NCI-H2171 treated with DMSO at 0.1 percent for 48 hours (cell line): Measurements from ENCODE around the gene UFSP1.
A peak's percentile ranks its signal among the peaks of the same experiment; 100 is the strongest.

Source experiments
- DNase-seq: peaks from one replicate; lab custom pipeline; 2025; lab: John Stamatoyannopoulos, UW

UFSP1 gene

DNA sequence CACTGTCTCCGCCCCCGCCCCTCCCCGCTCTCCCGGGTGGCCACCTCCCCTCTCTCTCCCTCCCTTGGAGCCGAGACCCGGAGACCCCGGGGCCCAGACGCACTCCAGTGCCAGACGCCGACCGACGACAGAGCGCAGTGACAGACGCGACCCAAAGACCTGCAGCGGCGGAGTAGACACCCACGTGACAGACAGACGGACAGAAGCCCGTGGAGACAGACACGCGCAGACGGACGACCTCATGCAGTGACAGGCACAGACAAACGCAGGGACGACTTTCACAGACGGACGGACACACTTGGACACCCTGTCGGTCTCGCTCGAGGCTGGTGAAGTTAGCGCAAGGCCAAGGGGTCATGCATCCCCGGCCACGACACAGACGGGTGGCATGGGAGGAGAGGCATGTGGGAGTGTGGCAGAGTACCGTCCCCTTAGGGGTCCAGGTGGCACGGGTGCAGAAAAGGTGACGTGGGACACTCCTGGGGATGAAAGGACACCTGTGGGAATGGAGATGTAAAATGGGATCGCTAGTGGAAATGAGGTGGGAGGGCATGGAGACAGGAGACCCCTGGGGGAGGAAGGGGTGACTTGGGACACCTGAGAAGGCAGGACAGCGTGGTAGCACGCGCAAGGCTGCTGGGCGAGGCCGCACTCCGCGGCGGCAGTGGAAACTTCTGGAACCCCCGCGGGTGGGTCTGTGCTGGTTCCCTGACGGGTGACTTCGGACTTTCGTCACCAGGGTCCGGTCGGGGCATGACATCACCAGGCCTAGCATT is 6.6 kb upstream of the UFSP1 start:
- peak; percentile 74 for DNase-seq

GRCh38 chr7:100895701-100895955 is 6.1 kb upstream of the UFSP1 start, which contains the start of gene ACHE:
ACHE (minus strand) TSS chr7:100895888; CDS start chr7:100894232, 1,656 bp downstream.
- DNase-seq = no peak

GRCh38 chr7:100894860-100895700 is 5.6 kb upstream of the UFSP1 start:
- DNase-seq = peak; percentile 34

DNA sequence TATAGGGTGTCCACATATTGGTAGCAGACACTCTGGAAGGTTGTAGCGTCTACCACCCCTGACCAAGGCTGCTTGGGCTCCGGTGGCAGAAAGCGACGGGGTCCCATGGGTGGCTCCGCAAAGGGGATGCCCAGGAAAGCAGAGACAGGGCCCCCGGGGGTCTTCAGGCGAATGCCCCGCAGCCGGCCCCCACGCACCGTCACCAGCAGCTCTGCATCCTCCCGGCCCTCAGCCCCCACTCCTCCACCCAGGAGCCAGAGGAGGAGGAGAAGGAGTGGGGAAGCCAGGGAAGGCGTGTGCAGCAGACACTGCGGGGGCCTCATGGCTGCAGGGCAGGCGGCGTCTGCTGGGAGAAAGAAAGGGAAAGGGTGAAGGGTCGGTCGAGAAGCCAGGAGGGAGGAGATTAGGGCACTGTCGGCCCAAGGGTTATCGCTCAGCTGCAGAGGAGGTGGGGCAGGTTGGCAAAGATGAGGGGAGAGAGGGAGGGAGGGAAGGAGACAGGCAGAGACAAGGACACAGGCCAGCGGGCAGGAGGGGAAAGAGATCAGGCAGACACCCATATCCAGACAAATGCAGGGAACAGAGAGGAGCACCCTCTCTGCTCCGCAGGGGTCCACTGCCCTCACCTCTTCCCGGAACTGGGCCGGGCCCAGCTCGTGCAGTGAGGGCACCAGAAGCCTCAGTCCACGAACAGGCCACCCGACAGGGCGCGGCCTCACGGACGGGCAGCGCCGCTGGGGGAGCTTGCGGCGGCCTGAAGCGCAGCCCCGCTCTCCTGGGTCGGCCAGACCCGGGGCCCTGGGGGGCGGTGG is 4.6 kb upstream of the UFSP1 start:
- DNase-seq = no peak

- DNase-seq = no peak
These were observed 3.9 kb upstream of the UFSP1 start for GRCh38 chr7:100893318-100893895.

GRCh38 chr7:100892364-100893317 is 3.1 kb upstream of the UFSP1 start:
- no peak for DNase-seq

DNA sequence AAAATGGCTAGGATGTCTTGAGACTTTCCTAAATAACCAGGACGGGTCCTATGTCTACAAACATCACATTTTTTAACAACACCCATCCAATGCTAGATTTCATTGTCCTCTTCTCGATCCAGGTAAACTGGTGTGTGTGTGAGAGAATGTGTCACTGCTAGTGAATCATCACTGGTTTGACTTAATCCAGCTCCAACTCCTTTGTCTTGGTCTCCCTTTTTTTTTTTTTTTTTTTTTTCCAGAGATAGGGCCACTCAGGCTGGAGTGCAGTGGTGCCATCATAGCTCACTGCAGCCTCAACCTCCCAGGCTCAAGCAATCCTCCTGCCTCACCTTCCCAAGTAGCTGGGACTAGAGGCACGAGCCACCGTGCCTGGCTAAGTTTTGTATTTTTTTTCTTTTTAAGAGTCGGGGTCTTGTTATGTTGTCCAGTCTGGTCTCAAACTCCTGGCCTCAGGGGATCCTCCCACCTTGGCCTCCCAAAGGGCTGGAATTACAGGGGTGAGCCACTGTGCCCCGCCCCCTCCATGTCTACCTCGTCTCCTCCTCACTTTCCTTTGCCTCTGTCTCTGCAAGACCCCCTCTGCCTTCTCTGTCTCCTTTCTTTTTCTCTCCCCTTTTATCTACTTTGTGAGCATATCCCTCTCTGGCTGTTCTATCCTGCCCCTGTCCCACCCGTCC is 2.2 kb upstream of the UFSP1 start:
- no peak for DNase-seq

- no peak for DNase-seq
These were observed 1.4 kb upstream of the UFSP1 start for GRCh38 chr7:100890653-100891567.

GRCh38 chr7:100888291-100888987 is 1.1 kb downstream of the UFSP1 start:
- no peak for DNase-seq

DNA sequence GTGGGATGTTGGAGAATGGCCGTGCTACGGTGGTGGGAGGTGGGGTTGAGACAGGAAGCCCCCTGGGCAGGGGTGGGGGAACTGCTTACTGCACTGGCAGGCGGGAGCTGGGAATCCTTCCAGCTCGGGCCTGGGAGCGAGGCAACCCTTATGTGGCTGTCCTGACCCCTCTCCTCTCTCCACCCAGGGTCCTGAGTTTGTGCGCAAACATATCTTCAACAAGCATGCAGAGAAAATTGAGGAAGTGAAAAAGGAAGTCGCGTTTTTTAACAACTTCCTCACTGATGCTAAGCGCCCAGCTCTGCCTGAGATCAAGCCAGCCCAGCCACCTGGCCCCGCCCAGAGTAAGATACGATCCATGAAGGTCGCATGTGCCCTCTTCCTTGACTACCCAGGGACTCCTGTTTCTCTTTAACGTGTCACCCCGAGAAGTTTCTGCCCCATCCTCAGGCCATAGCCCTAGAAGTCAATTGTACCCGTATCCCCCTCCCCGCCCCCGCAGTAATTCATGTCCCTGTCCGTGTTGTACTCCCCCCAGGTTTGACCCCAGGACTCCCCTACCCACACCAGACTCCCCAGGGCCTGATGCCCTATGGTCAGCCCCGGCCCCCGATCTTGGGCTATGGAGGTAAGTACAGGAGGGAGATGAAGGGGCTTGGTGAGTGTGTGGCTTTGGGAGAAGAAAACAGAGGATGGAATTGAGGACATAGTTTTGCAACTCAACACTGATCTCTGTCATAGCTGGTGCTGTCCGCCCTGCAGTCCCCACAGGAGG is 1.8 kb downstream of the UFSP1 start:
- no peak for DNase-seq

GRCh38 chr7:100886936-100887515 is 2.5 kb downstream of the UFSP1 start:
- DNase-seq = no peak

- no peak for DNase-seq
These were observed 3.2 kb downstream of the UFSP1 start for GRCh38 chr7:100886142-100886935.

GRCh38 chr7:100885440-100886141 is 3.9 kb downstream of the UFSP1 start:
- DNase-seq = no peak

DNA sequence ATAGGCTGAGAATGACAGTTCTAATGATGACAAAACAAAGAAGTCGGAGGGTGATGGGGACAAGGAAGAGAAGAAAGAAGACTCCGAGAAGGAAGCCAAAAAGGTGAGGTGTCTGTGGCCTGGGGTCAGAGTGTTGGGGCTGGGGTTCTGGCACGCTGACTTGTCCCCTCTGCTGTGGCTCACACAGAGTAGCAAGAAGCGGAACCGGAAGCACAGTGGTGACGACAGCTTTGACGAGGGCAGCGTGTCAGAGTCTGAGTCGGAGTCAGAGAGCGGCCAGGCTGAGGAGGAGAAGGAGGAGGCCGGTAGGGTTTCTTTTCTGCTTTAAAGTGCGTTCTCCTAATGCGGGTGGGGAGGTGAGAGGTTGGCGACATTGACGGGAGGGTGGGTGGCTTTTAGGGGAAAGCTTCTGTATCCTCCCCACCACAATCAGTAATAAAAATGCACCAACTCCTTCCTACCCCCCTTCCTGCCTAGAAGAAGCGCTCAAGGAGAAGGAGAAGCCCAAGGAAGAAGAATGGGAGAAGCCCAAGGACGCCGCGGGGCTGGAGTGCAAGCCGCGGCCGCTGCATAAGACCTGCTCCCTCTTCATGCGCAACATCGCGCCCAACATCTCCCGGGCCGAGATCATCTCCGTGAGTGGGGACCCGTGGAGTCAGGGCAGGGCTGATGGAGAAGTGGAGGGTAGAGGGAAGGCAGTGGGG is 4.6 kb downstream of the UFSP1 start:
- no peak for DNase-seq

- DNase-seq = no peak
These were observed 6.6 kb downstream of the UFSP1 start for GRCh38 chr7:100882785-100883526.
